HG02763 (cell line): ENCODE measurements around the gene F9.
A peak's percentile ranks its signal among the peaks of the same experiment; 100 is the strongest.
"Not testable (repeated sequence)": the region's sequence is repeated elsewhere in the genome, so short reads cannot be mapped to it uniquely, and the experiment has no call there.

Experiments
- ATAC-seq: cut with Tn5 transposase; IDR thresholded peaks from one replicate; pipeline ENCODE4 v1.9.1; 2021; ENCODE audit warnings: mild to moderate bottlenecking, moderate library complexity; ENCODE audit not compliant: unreplicated experiment

The F9 gene

GRCh38 chrX:139530550-139530949 lies at the start of gene F9:
Gene F9 (plus strand): TSS chrX:139530739. CDS start chrX:139530765, 26 bp downstream.
- ATAC-seq, result no peak

DNA sequence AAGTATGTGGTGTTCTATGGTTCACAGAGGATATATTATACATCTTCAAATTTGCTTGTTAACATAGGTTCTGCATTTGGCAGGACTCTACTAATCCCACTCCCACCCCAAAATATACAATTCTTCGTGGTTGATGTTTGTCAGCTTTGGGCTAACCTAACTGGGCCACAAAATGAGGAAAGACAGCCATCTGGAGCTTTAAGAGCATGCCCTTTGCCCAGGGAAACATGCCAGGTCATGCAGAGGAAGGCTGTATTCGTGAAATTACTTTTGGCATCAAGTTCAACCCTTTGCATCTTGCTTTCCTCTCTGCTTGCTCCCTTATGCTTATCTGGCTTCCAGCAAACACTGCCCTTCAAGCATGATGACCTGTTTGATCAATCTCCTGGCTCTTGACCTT lies 46.8 kb upstream of the F9 start:
- ATAC-seq, result no peak

DNA sequence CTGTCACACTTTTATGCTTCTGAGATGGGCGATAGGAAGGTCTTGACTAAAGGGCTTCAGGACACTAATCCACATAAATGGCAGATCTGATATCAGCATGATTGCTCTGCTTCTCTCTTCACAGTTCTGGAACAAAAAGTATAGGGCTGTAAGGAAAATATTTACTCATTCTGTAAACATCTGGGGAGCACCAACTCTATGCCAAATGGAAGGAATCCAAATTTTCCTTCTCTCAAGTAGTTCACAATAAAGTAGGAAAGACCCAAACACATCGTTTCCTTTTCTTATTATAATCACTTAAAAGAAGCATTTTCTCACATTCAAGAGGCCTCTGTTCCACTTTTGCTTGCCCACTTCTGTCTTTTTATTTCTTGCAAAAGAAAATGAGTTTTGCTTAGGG lies 45.9 kb upstream of the F9 start:
- ATAC-seq, result no peak

DNA sequence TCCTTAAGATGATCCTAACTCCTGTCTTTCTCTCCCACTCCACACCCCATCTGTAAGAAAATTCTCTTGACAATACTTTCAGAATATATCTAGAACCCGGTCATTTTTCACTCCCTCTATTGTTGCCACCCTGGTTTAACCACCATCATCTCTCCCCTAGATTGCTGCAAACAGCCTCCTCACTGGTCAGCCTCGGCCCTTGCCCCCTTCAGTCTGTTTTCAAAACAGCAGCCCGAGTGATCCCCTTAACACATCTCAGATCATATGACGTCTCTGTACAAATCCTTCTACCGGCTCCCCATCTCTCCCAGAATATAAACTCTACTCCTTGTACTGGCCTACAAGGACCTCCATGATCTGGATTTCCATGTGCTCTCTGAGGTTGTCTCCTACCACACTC lies 35.2 kb upstream of the F9 start:
- no peak for ATAC-seq

DNA sequence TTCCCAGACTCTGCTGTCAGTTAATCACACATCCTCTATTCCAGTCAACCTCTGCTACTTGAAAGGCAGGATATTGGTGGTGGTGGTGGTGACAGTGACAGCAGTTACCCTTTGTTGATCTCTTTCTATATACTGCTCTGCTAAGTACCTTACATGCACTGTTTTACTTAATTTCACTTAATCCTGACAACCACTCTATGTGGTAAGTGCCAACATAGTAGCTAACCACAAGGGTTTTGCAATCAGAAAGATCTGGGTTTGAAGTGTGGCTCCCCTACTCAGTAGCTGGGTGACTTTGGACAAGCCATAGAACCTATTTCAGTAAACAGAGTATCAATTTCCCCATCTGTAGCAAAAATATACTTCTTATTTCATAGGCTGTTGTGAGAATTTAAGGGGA lies 24.2 kb upstream of the F9 start:
- ATAC-seq, result no peak

- ATAC-seq, result no peak
Observed at GRCh38 chrX:139508099-139508498, 22.4 kb upstream of the F9 start.

DNA sequence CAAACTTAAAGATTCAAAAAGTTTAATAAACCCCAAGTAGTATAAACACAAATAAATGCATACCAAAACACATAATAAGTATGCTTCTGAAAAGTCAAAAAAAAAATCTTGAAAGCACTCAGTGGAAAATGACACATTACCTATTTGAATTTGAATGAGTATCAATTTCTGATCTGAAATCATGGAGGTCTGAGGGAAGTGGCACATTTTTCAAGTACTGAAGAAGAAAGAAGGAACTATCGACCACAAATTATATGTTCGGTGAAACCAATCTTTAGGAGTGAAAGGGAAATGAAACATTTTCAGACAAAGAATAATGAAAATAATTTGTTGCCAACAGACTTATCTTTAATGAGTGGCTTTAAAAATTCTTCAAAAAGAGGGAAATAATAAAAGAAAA lies 12.1 kb upstream of the F9 start:
- no peak for ATAC-seq

- not testable (repeated sequence) for ATAC-seq
Observed at GRCh38 chrX:139528829-139529228, 1.7 kb upstream of the F9 start.

DNA sequence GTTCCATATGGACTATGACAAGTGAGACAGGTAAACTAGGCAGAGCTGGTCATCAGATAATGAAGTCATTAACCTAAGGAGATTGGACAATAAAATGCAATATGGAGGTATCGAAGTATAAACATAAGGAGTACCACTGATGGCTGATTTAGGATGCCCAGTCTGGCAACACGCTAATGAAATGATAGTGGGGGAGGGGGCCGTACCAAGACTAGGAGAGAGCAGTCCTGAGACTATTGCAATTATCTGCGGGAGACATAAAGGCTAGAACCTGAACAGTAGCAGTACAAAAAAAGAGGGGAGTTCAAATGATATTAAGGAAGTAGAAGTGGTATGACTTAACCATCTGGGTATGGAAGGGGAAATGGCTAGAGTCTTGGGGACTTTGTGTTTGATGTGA lies 2.3 kb downstream of the F9 start:
- no peak for ATAC-seq

GRCh38 chrX:139533444-139533843 lies 2.9 kb downstream of the F9 start:
- ATAC-seq, result no peak

GRCh38 chrX:139538907-139539790 lies 8.6 kb downstream of the F9 start:
- peak; percentile 58 for ATAC-seq

- no peak for ATAC-seq
Observed at GRCh38 chrX:139542652-139543051, 12.1 kb downstream of the F9 start.

DNA sequence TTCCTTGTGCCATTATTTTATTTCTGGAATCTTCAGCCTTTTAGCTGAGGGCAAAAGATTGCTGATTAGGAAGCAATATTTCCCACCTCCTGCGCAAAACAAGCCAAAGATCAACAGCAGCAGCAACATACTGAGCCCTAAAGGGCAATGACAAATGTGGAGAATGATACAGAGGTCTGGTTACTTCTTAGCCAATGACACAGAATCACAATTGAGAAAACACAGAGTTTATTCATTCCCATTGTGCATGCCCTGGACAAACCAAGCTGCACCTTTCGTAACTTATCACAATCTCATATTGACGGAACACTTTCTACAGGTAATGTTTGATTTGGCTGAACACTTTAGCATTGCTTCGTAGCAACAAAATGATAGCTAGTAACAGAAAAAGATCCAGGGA lies 13.4 kb downstream of the F9 start:
- no peak for ATAC-seq

DNA sequence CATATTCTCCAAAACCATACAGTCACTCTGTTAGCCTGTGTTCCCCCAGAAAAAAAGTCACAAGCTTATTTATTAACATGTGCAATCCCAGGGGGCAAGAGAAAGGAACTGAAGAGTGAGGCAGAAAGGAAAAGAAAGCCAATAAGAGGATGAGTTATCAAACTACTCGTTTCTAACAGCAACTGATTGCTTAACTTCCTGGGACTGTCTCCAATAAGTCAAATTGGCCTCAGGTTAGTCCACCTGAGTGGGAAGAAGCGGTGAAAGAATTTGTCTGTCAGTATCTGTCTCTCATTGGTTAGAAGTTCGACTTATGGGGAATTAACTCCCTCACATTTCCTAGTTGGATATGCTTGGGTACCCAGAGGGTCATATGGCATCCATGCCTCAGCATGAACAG lies 14.1 kb downstream of the F9 start:
- no peak for ATAC-seq

DNA sequence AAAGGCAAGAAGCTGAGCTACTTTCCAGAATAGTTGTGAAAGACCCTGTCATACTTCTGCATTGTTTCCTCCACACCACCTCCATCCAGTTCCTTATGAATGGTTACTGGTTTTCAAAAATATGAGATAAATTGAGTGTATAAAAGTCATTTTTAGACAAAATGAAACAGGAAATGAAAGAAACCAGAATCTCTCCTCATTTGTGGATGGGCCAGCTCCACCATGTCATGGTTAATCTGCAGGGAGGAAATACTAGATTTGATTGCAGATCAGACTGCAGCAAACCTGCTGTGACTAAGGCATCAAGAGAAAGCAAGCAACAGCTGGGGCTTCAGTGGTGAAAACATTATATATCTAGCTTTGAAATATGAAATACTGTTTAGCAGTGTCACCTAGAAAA lies 23.8 kb downstream of the F9 start:
- no peak for ATAC-seq

DNA sequence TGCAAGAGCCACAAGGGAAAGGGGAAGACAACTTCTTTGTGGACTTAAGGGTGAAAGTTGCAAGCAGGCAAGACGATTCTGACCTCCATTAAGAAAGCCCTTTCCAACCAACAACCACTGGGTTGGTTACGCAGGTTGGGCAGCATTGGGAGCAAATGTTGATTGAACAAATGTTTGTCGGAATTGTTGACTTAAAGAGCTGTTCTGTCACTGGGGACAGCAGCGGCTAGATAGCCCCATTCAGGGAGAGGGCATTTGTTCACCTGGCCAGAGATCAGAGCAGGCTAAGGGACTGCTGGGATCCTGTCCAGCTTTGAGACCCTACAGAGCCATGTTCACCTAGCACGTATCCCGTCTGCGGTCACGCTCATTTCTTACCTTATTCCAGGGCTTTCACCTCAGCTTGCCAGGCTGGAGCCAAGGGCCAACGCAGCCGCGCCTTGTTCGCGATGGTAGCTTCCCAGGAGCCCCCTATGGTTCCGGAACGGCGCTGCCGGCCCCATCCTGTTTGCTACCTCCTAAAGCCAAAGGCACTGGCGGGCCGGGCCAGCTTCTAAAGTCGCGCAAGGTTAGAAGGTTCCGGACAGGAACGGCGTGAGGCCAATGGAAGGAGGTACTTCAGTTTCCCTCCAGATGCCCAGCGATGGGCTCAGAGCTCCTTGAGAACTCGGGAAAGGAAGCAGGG lies 24.6 kb downstream of the F9 start:
- ATAC-seq, result no peak

DNA sequence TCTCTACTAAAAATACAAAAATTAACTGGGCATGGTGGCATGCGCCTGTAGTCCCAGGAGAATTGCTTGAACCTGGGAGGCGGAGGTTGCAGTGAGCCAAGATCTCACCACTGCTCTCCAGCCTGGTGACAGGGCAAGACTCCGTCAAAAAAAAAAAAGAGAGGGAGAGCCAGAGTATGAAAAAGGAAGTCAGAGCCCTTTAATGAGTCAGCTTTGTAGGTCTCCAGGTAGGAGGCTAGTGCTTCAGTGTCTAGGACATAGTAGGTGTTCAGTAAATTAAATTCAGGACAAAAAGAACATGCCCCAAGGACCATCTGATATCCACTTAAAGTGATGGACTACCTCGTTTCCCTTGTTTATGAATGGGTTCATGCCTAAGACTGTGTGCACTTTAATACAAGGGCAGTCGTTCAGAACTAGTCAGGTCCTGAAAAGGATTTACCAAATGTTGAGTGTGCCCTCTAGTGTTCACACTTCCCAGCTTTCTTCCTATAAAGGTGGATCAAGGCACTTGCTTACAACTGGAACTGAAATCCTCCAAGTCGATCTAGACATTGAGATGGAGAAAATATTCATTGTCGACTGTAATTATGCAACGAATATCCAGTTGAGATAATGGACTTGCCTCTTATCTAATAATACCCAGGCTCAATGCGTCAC lies 29.0 kb downstream of the F9 start:
- ATAC-seq, result peak; percentile 75

- ATAC-seq, result no peak
Observed at GRCh38 chrX:139560221-139560620, 29.7 kb downstream of the F9 start.

DNA sequence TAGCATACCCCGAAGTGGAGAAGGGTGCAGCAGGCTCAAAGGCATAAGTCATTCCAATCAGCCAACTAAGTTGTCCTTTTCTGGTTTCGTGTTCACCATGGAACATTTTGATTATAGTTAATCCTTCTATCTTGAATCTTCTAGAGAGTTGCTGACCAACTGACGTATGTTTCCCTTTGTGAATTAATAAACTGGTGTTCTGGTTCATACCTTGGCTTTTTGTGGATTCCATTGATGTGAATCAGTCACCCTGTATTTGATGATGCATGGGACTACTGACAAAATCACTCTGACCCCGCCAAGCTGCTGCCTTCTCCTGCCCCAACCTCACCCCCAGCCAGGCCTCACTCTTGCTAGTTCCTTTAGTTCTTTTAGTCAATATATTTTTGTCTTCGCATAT lies 32.7 kb downstream of the F9 start:
- ATAC-seq, result no peak

- ATAC-seq, result no peak
Observed at GRCh38 chrX:139566981-139567380, 36.4 kb downstream of the F9 start.

- no peak for ATAC-seq
Observed at GRCh38 chrX:139581068-139581467, 50.5 kb downstream of the F9 start.

DNA sequence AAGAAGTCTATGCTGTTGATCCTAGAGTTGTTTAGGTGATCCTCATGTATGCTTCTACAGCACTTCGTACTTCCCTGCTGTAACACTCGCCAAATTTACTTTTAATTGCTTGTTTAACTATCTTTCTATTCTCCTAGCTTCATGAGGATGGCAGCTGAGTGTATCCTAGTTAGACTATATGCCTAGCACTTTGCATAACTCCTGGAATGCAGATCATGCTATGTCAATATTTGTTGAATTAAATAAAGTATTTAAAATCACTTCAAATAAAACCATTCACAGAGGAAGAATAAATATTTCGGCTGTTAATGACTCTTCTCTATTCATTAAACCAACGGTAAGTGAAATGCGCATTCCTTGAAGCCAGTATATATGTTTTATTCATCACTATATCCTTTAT lies 55.1 kb downstream of the F9 start:
- no peak for ATAC-seq
